A673 (cell line): ENCODE measurements around the gene LGALS13. TPM values are rescaled to one million over a fixed set of nuclear protein-coding genes. Genes with fewer than 3 reads are reported as not detected.

ENCODE experiments used
- BruUV-seq: library from RNA; stranded (reverse); fragments of 400-500 nt; replicated peaks from 2 replicates; lab custom pipeline; 2021; lab: Mats Ljungman, UMichigan
- CTCF ChIA-PET: fragments of 300-600 bp; sonication (Branson Sonifier 250); formaldehyde crosslinking; loops from one replicate; lab custom pipeline; 2022; ENCODE audit warnings: antibody characterized with exemption; lab: Charles Lee
- POLR2A ChIA-PET: fragments of 300-600 bp; sonication (Branson Sonifier 250); formaldehyde crosslinking; loops from one replicate; lab custom pipeline; 2022; ENCODE audit warnings: antibody characterized with exemption; ENCODE audit not compliant: low non-redundant PET; lab: Charles Lee
- DNase-seq: peaks from one replicate; pipeline ENCODE4 v3.0.0-alpha.2; 2015; ENCODE audit warnings: low spot score
- H3K27ac ChIP-seq: fragments of 200-600 bp; sonication (generic); 2 replicates; pipeline ENCODE4 v1.5.1; 2016; ENCODE audit warnings: mixed run types, low read depth, mild to moderate bottlenecking, mixed read lengths, antibody characterized with exemption, low read length; ENCODE audit not compliant: poor library complexity, severe bottlenecking
- H3K27me3 ChIP-seq: fragments of 200-600 bp; sonication (generic); replicated peaks from 2 replicates; pipeline ENCODE4 v1.6.1; 2017; ENCODE audit warnings: mixed run types, low read depth, mild to moderate bottlenecking, mixed read lengths, antibody characterized with exemption, low read length; ENCODE audit not compliant: insufficient read depth, poor library complexity
- H3K36me3 ChIP-seq: fragments of 200-600 bp; sonication (generic); 2 replicates; pipeline ENCODE4 v1.6.1; 2016; ENCODE audit warnings: mixed run types, mild to moderate bottlenecking, mixed read lengths, antibody characterized with exemption, low read length; ENCODE audit not compliant: insufficient read depth, poor library complexity, severe bottlenecking
- H3K4me1 ChIP-seq: fragments of 200-600 bp; sonication (generic); 2 replicates; pipeline ENCODE4 v1.6.1; 2017; ENCODE audit warnings: mixed run types, mild to moderate bottlenecking, mixed read lengths, antibody characterized with exemption, low read length; ENCODE audit not compliant: insufficient read depth, poor library complexity, severe bottlenecking
- H3K4me3 ChIP-seq: fragments of 200-600 bp; sonication (generic); 2 replicates; pipeline ENCODE4 v1.5.1; 2016; ENCODE audit warnings: low read depth, mixed run types, mild to moderate bottlenecking, mixed read lengths, low read length; ENCODE audit not compliant: poor library complexity, severe bottlenecking
- H3K9me3 ChIP-seq: fragments of 200-600 bp; sonication (generic); 2 replicates; pipeline ENCODE4 v1.6.1; 2016; ENCODE audit warnings: mixed run types, low read depth, mild to moderate bottlenecking, mixed read lengths, antibody characterized with exemption, low read length; ENCODE audit not compliant: poor library complexity, severe bottlenecking
- EZH2 ChIP-seq: fragments of 200-600 bp; sonication (generic); IDR thresholded peaks from 2 replicates; pipeline ENCODE4 v1.6.1; 2017; ENCODE audit warnings: borderline replicate concordance, low read depth, mild to moderate bottlenecking, mixed read lengths, antibody characterized with exemption, low read length; ENCODE audit not compliant: poor library complexity, severe bottlenecking
- intact Hi-C: fragments of 100-400 bp; cut with micrococcal nuclease; formaldehyde crosslinking; loops from one replicate; pipeline ENCODE4 v1.10.0; 2022; ENCODE audit not compliant: unreplicated experiment
- total RNA-seq: library from RNA; stranded (reverse); gene quantifications from 2 replicates; pipeline ENCODE4 v1.2.3, GENCODE V29; 2021
- TF ChIP-seq, protein P1 (sequence below): fragments of 300-800, 200-600 bp; sonication (generic); conservative IDR thresholded peaks from 2 replicates; pipeline ENCODE4 v1.5.1; 2017; ENCODE audit warnings: low read depth, mild to moderate bottlenecking, antibody characterized with exemption, low read length, moderate library complexity, mixed read lengths

The LGALS13 gene
- total RNA-seq, 1 experiment from 2014 or later, result not detected

DNA sequence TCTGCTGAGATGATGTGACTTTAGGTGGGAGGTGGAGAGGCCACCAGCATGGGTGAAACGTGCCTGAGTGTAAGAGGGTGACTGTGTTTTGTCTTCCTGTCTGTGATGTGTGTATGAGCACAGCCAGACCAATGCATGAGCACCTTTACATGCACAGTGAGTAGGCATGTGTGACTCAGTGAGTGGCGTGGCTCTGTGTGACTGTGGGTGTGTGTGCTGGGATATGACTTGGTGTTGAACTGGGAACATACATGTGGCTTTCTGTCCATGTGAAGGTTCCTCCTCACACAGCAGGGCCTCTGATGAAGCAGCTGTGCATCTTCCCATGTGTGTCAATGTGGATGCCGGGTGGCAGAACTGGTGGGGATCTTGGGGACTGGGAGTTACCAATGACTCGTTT is 19.9 kb upstream of the LGALS13 start:
- H3K27me3 ChIP-seq, result peaks cover 36% of the 10 kb centered on the region
- BruUV-seq, result no TSS peak
- H3K4me1 ChIP-seq, result no peaks in the 10 kb centered on the region
- intact Hi-C loops, result no loop called here
- no peak for DNase-seq
- no peaks in the 10 kb centered on the region for H3K9me3 ChIP-seq
- TF ChIP-seq, protein P1, sequence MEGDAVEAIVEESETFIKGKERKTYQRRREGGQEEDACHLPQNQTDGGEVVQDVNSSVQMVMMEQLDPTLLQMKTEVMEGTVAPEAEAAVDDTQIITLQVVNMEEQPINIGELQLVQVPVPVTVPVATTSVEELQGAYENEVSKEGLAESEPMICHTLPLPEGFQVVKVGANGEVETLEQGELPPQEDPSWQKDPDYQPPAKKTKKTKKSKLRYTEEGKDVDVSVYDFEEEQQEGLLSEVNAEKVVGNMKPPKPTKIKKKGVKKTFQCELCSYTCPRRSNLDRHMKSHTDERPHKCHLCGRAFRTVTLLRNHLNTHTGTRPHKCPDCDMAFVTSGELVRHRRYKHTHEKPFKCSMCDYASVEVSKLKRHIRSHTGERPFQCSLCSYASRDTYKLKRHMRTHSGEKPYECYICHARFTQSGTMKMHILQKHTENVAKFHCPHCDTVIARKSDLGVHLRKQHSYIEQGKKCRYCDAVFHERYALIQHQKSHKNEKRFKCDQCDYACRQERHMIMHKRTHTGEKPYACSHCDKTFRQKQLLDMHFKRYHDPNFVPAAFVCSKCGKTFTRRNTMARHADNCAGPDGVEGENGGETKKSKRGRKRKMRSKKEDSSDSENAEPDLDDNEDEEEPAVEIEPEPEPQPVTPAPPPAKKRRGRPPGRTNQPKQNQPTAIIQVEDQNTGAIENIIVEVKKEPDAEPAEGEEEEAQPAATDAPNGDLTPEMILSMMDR, result no peak
- no peak for TF ChIP-seq EZH2
- H3K36me3 ChIP-seq, result no peaks in the 10 kb centered on the region
- H3K4me3 ChIP-seq, result no peak overlapping the region
- ChIA-PET CTCF (no interaction called here), POLR2A (no interaction called here)
- no peak overlapping the region for H3K27ac ChIP-seq

DNA sequence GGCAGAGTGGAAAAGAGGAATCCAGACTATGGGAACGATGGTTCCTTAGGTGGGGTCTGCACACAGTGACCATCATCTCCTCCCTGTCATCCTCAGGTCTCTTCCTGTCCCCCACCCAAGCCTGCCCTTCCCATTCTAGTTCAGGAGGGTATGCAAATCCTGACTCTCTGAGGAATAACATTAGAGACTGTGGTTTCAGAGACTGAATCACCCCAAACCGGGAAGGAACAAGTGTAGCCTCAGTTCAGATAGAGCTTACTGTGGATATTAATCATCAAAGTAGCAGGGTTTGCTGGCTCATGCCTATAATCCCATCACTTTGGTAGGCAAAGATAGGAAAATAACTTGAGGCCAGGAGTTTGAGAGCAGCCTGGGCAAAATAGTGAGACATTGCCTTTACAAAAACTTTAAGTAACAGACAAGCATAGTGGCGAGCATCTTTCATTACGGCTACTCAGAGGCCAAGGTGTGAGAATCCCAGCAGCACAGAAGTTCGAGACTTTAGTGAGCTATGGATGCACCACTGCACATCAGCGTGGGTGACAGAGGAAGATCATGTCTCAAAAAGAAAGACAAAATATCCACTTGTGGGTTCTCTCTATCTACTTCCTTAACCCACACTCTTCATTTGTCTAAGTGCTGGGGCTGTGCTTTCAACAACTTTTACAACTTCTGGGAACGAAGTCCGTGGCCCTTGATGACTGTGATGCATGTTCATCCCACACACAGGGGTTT is 19.3 kb upstream of the LGALS13 start:
- Histone ChIP-seq H3K4me1 (no peaks in the 10 kb centered on the region), H3K36me3 (no peaks in the 10 kb centered on the region), H3K27me3 (peaks cover 41% of the 10 kb centered on the region), H3K9me3 (no peaks in the 10 kb centered on the region), H3K4me3 (no peak overlapping the region), H3K27ac (no peak overlapping the region)
- CTCF ChIA-PET, result no interaction called here
- TF ChIP-seq, protein P1, result no peak
- no peak for TF ChIP-seq EZH2
- intact Hi-C loops, result no loop called here
- no TSS peak for BruUV-seq
- DNase-seq, result no peak
- POLR2A ChIA-PET, result interaction anchor here (0.6 kb wide), 1 partner anchor 222 kb away, joined by 4 read pairs; no protein-coding TSS in a partner anchor

DNA sequence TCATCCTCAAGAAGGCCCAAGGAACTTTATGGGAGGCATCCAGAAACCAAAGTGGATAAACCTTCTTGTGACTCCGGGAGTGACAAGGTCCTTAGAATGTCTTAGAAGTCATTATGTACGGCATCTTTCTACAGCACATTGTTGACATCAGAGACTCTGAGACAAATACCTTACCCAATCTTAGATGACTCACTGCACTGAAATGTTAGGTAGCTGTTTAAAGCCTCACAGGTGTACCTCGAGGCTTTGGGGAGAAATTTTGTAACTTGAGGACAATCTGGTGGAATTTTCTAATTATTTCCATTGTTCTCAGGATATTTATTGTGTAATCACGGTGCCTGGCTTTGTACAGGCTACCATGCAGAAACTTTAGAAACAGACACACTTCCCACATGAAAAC is 14.8 kb upstream of the LGALS13 start:
- ChIA-PET CTCF (no interaction called here), POLR2A (no interaction called here)
- BruUV-seq, result no TSS peak
- no peak for DNase-seq
- Histone ChIP-seq H3K4me1 (no peaks in the 10 kb centered on the region), H3K4me3 (no peak overlapping the region), H3K27ac (no peak overlapping the region), H3K27me3 (peaks cover 40% of the 10 kb centered on the region), H3K36me3 (no peaks in the 10 kb centered on the region), H3K9me3 (no peaks in the 10 kb centered on the region)
- intact Hi-C loops, result no loop called here
- TF ChIP-seq, protein P1, result no peak
- TF ChIP-seq EZH2, result no peak
